MM.1S (cell line): ENCODE data around the gene F12.

Source experiments
- DNase-seq: peaks from one replicate; pipeline ENCODE4 v3.0.0-alpha.2; 2015
- H2AFZ ChIP-seq: fragments of 300-600 bp; sonication (generic); 2 replicates; pipeline ENCODE4 v1.6.0; 2016; ENCODE audit warnings: antibody characterized with exemption, low read length
- H3F3A ChIP-seq: fragments of 300-600 bp; sonication (generic); 2 replicates; pipeline ENCODE4 v1.6.1; 2016; ENCODE audit warnings: mild to moderate bottlenecking, antibody characterized with exemption, low read length, moderate library complexity, mixed read lengths; ENCODE audit not compliant: insufficient read depth
- H3K27ac ChIP-seq: fragments of 300-600 bp; sonication (generic); 2 replicates; pipeline ENCODE4 v1.5.1; 2016; ENCODE audit warnings: mild to moderate bottlenecking, low read length
- H3K27me3 ChIP-seq: fragments of 300-600 bp; sonication (generic); replicated peaks from 2 replicates; pipeline ENCODE4 v1.6.0; 2016; ENCODE audit warnings: low read length; ENCODE audit not compliant: insufficient read depth
- H3K36me3 ChIP-seq: fragments of 300-600 bp; sonication (generic); replicated peaks from 2 replicates; pipeline ENCODE4 v1.6.1; 2016; ENCODE audit warnings: mild to moderate bottlenecking, low read length, mixed read lengths; ENCODE audit not compliant: insufficient read depth
- H3K4me1 ChIP-seq: fragments of 300-600 bp; sonication (generic); 2 replicates; pipeline ENCODE4 v1.6.1; 2016; ENCODE audit warnings: low read length, mixed read lengths
- H3K4me2 ChIP-seq: fragments of 300-600 bp; sonication (generic); 2 replicates; pipeline ENCODE4 v1.6.0; 2016; ENCODE audit warnings: low read depth, low read length
- H3K4me3 ChIP-seq: fragments of 300-600 bp; sonication (generic); 2 replicates; pipeline ENCODE4 v1.5.1; 2016; ENCODE audit warnings: low read length, mixed read lengths
- H3K79me2 ChIP-seq: fragments of 300-600 bp; sonication (generic); 2 replicates; pipeline ENCODE4 v1.6.1; 2016; ENCODE audit warnings: mixed run types, low read length, mixed read lengths
- H3K9ac ChIP-seq: fragments of 300-600 bp; sonication (generic); 2 replicates; pipeline ENCODE4 v1.6.1; 2016; ENCODE audit warnings: low read length, mixed read lengths
- H3K9me2 ChIP-seq: fragments of 300-600 bp; sonication (generic); replicated peaks from 2 replicates; pipeline ENCODE4 v1.6.1; 2016; ENCODE audit warnings: mild to moderate bottlenecking, low read length, mixed read lengths; ENCODE audit not compliant: insufficient read depth
- H3K9me3 ChIP-seq: fragments of 300-600 bp; sonication (generic); replicated peaks from 2 replicates; pipeline ENCODE4 v1.6.1; 2016; ENCODE audit warnings: mild to moderate bottlenecking, low read length, mixed read lengths; ENCODE audit not compliant: insufficient read depth
- H4K20me1 ChIP-seq: fragments of 300-600 bp; sonication (generic); 2 replicates; pipeline ENCODE4 v1.6.1; 2016; ENCODE audit warnings: mild to moderate bottlenecking, low read length, moderate library complexity, mixed read lengths; ENCODE audit not compliant: insufficient read depth
- EZH2 ChIP-seq: fragments of 300-600 bp; sonication (generic); optimal IDR thresholded peaks from 2 replicates; pipeline ENCODE3; 2017; ENCODE audit warnings: low read depth, mild to moderate bottlenecking, antibody characterized with exemption, low read length, mixed read lengths
- EZH2phosphoT487 ChIP-seq: fragments of 300-600 bp; sonication (generic); IDR thresholded peaks from 2 replicates; pipeline ENCODE4 v1.6.1; 2018; ENCODE audit warnings: antibody characterized with exemption, low read length
- TF ChIP-seq, protein P1 (sequence below): fragments of 300-600 bp; sonication (generic); IDR thresholded peaks from 2 replicates; pipeline ENCODE4 v1.5.1; 2016; ENCODE audit warnings: antibody characterized with exemption, low read length, mixed read lengths

Gene F12

DNA sequence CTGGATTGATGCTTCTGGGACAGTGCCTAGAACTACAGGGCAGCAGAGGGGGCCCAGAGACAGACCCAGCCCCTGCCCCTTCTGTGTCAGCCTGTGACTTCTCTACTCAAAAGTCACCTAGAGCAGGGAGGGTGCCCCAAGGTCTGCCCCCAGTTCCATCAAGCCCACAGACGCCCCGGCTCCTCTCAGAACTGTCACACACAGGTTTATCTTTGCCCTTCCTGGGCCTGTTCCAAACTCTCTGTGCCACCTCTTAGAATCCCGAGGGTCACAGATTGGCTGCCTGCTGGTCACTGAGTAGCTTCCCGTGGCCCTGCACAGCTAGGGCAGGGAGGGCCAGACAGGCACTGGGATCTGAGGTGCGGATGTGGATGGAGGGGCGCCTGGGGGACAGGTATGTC is 49.9 kb downstream of the F12 start:
- peaks cover 54% of the 10 kb centered on the region for H3K79me2 ChIP-seq
- no peak overlapping the region for H2AFZ ChIP-seq
- H3K9me3 ChIP-seq = no peaks in the 10 kb centered on the region
- H3F3A ChIP-seq = peaks cover 14% of the 10 kb centered on the region; the same call in 1 of the 2 replicates
- peak overlapping the region; percentile 91 for H3K4me2 ChIP-seq
- TF ChIP-seq EZH2 = no peak
- TF ChIP-seq, protein P1, sequence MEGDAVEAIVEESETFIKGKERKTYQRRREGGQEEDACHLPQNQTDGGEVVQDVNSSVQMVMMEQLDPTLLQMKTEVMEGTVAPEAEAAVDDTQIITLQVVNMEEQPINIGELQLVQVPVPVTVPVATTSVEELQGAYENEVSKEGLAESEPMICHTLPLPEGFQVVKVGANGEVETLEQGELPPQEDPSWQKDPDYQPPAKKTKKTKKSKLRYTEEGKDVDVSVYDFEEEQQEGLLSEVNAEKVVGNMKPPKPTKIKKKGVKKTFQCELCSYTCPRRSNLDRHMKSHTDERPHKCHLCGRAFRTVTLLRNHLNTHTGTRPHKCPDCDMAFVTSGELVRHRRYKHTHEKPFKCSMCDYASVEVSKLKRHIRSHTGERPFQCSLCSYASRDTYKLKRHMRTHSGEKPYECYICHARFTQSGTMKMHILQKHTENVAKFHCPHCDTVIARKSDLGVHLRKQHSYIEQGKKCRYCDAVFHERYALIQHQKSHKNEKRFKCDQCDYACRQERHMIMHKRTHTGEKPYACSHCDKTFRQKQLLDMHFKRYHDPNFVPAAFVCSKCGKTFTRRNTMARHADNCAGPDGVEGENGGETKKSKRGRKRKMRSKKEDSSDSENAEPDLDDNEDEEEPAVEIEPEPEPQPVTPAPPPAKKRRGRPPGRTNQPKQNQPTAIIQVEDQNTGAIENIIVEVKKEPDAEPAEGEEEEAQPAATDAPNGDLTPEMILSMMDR = no peak
- no peak for TF ChIP-seq EZH2phosphoT487
- no peaks in the 10 kb centered on the region for H3K27me3 ChIP-seq
- H4K20me1 ChIP-seq = 0 out of 2 replicates have a peak, but pooled peaks cover 6% of the 10 kb centered on the region
- peaks cover 55% of the 10 kb centered on the region for H3K4me1 ChIP-seq
- H3K27ac ChIP-seq = no peak overlapping the region
- H3K9ac ChIP-seq = peak overlapping the region; percentile 94; the same call in 1 of the 2 replicates
- no peak overlapping the region; the same call in 1 of the 2 replicates for H3K4me3 ChIP-seq
- H3K36me3 ChIP-seq = no peaks in the 10 kb centered on the region
- no peaks in the 10 kb centered on the region for H3K9me2 ChIP-seq
- no peak for DNase-seq

DNA sequence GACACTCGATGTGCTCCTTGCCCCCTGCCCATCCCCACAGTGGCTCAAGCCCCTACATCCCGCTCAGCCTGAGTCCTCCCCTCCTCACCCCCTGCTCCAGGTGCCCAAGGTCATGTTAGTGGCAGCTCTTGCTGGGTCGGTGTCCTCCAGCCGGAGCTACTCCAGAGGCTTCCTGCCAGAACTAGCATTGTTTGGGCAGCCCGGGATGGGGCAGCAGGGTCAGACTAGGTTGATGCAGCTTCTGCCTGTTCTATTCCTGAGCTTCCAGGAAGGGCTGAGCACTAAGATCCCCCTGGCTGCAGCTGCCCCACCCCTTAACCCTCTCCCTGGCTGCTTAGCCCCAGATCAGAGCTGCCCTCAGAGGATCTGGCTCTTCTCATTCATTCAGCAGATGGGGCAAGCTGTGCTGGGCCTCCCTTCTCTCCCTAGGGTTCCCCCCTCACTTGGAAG is 51.0 kb downstream of the F12 start:
- Histone ChIP-seq H3K4me2 (peak overlapping the region; percentile 91), H3K9ac (peak overlapping the region; percentile 94), H3K27ac (peak overlapping the region; percentile 92), H3K79me2 (peaks cover 44% of the 10 kb centered on the region), H2AFZ (no peak overlapping the region), H3K9me2 (no peaks in the 10 kb centered on the region), H3K4me3 (peak overlapping the region; percentile 97), H3K4me1 (peaks cover 55% of the 10 kb centered on the region), H3K9me3 (no peaks in the 10 kb centered on the region), H3K36me3 (no peaks in the 10 kb centered on the region), H3F3A (peaks cover 14% of the 10 kb centered on the region; the same call in 1 of the 2 replicates), H3K27me3 (no peaks in the 10 kb centered on the region), H4K20me1 (no peaks in the 10 kb centered on the region)
- no peak for DNase-seq
- TF ChIP-seq, protein P1 = no peak
- TF ChIP-seq EZH2phosphoT487 (no peak), EZH2 (no peak)

DNA sequence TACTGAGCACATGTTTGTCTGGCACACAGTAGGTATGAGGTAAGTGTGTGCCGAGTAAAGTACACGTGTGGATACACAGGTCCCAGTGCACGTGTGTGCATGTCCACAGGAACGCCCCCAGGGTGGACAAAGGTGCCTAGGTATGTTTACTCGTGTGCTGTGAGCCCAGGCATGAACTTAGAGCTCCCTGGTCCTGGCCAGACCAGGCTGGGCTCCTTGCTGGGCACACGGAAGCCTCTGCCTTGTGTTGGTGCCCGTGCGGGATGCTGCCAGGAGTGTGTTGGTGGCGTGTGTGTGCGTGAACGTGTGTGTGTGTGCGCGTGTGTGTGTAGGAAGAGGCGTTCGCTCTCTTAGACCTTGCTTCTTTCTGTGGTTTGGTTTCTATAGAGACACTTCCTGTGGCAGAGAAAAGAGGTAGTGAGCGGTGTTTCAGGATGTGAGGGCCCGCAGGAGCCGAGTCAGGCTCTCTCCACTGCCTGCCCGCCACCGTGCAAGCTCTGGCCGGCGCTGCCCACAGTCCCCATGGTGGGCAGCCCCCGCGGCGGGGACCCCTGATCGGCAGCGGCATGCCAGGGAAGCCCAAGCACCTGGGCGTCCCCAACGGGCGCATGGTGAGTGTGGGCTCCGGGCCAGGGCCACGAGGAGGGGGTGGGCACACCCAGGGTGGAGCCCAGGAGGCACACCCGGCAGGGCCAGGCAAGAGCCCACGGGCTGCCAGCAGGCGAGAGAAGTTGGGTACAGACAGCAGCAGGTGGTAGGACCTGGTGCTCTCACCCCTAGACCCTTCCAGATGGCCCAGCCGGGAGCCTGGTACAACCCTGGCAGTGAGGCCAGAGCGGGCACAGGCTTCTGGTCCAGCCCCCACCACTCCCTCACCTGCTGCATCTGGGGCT is 51.7 kb downstream of the F12 start, which contains the start of gene RGS14:
Gene RGS14 (plus strand): TSS at position 466 of the 893 bp plus-strand sequence. CDS start 101 bp downstream, at position 567.
- Histone ChIP-seq H2AFZ (peak within 1 kb of the TSS; percentile 79), H3K9me3 (no peaks in the 10 kb centered on the region), H3K4me1 (peaks cover 55% of the 10 kb centered on the region), H3K9ac (peak within 1 kb of the TSS; percentile 94), H3K27me3 (no peaks in the 10 kb centered on the region), H3K79me2 (peaks cover 40% of the 10 kb centered on the region), H4K20me1 (no peaks in the 10 kb centered on the region), H3F3A (peaks cover 14% of the 10 kb centered on the region; the same call in 1 of the 2 replicates), H3K4me3 (peak within 1 kb of the TSS; percentile 97), H3K36me3 (no peaks in the 10 kb centered on the region), H3K27ac (peak within 1 kb of the TSS; percentile 92), H3K9me2 (no peaks in the 10 kb centered on the region), H3K4me2 (peak within 1 kb of the TSS; percentile 91)
- peak; percentile 89 for DNase-seq
- TF ChIP-seq EZH2 = no peak
- TF ChIP-seq EZH2phosphoT487 = no peak
- TF ChIP-seq, protein P1 = no peak
